Ovary (tissue), 9 donors: ENCODE results near the gene NUBPL. TPM values are rescaled to one million over a fixed set of nuclear protein-coding genes. Genes with fewer than 3 reads are reported as not detected.

ENCODE experiments used
- DNase-seq, 5 donors: peaks; one replicate each; pipeline ENCODE4 v3.0.0-alpha.2; 2019 to 2020
- H3K27ac ChIP-seq, 2 donors: fragments of 200-600 bp; one replicate each; pipeline versions ENCODE4 v1.5.1 to v1.8.0; 2019 to 2022
- H3K27me3 ChIP-seq: fragments of 200-600 bp; one replicate; pipeline ENCODE4 v1.8.0; 2022
- H3K36me3 ChIP-seq: fragments of 200-600 bp; sonication (generic); one replicate; pipeline ENCODE4 v1.5.1; 2019
- H3K4me1 ChIP-seq: one replicate; pipeline ENCODE4 v1.8.1; 2013; ENCODE audit warnings: mild to moderate bottlenecking, moderate library complexity; ENCODE audit not compliant: insufficient read depth
- H3K4me3 ChIP-seq: fragments of 200-600 bp; sonication (generic); one replicate; pipeline ENCODE4 v1.5.1; 2017
- H3K9me3 ChIP-seq, 2 donors: fragments of 200-600 bp in 1 of 2; sonication (generic) in 1 of 2; one replicate each; pipeline versions ENCODE4 v1.5.1 to v1.8.1; 2013 to 2019; ENCODE audit warnings: mild to moderate bottlenecking in 1 of 2, moderate library complexity in 1 of 2
- EP300 ChIP-seq: sonication (generic); formaldehyde crosslinking; IDR thresholded peaks from one replicate; pipeline ENCODE4 v1.6.1; 2017; ENCODE audit warnings: antibody characterized with exemption
- POLR2A ChIP-seq: fragments of 450-650 bp; IDR thresholded peaks from one replicate; pipeline ENCODE4 v1.6.1; 2017; ENCODE audit warnings: antibody characterized with exemption, mild to moderate bottlenecking, moderate library complexity
- WGBS, 3 donors: extraction: QIAGEN DNeasy Blood & Tissue Kit in 1 of 3; methylation state at CpG; one replicate each; pipeline versions ENCODE4 v1.1.5 to v1.1.7; 2013 to 2017; 5-methylcytosine and 5-hydroxymethylcytosine counted together
- intact Hi-C, 4 donors: fragments of 100-400 bp; cut with DNase I; formaldehyde crosslinking; loops; one replicate each; pipeline versions ENCODE4 v1.11.0 to v1.15.1; 2022 to 2023
- polyA plus RNA-seq, 2 donors: library from polyadenylated mRNA; stranded (reverse); fragments of 200-250 nt in 1 of 2; fragments of 350-450 nt in 1 of 2; fragmentation: Illumina TruSeq in 1 of 2; extraction: RNeasy Lipid Tissue Mini Kit (QIAGEN cat#74804) in 1 of 2; gene quantifications; one replicate each; pipeline ENCODE4 v1.2.3, GENCODE V29; 2013 to 2014
- total RNA-seq, 7 donors: library from RNA; depleted of rRNA in 2 of 7; stranded (reverse); fragments of >200 nt in 2 of 7; fragmentation: NEBNext Ultra II Directional in 3 of 7; extraction: Animal tissue kit (Norgen Biotek cat#: 25700) in 3 of 7; gene quantifications; one replicate each; pipeline versions ENCODE4 v1.1.0 to v1.2.4, GENCODE V29; 2016 to 2023
- TF ChIP-seq, protein P1 (sequence below), 3 donors: fragments of 450-650 bp in 2 of 3; fragments of 200-600 bp in 1 of 3; IDR thresholded peaks; one replicate each; pipeline versions ENCODE4 v1.5.1 to v1.8.0; 2016 to 2022; ENCODE audit warnings: antibody characterized with exemption in 3 of 3, mild to moderate bottlenecking in 1 of 3
- donor health status: DM: no; HTN: no; CAD: no; lungs with moderate emphysema.
- donor health status: DM: no; HTN: no; CAD: no.
- donor health status: Bipolar disorder and iron deficiency.
- donor health status: DM: yes; HTN: yes; CAD: no.
- donor health status: DM: no; HTN: no; CAD: no.
- donor health status: DM: yes; HTN: yes; CAD: no.

The NUBPL gene
- total and polyA plus RNA-seq, 9 donors = 5.8 to 17.6 (median 14.0) TPM

DNA sequence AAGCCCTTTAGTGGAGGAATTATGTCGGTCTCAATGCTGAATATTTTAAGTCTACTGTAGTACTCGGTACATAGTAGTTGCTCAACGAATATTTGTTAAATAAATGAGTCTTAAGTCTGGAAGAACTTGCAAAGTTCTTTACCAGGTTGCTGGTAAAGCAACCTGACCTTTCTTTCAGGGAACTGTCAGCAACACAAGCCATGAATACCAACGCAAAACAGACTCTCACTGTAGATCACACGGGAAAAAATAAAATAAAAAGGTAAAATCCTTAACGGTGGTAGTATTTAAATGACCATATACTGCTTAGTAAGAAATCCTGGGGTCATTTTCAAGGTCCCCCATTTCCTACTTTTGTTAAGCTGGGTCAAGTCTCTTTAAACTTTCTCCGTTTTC, 447 bp upstream of the NUBPL start:
- TF ChIP-seq EP300 (no peak), POLR2A (no peak)
- TF ChIP-seq, protein P1, sequence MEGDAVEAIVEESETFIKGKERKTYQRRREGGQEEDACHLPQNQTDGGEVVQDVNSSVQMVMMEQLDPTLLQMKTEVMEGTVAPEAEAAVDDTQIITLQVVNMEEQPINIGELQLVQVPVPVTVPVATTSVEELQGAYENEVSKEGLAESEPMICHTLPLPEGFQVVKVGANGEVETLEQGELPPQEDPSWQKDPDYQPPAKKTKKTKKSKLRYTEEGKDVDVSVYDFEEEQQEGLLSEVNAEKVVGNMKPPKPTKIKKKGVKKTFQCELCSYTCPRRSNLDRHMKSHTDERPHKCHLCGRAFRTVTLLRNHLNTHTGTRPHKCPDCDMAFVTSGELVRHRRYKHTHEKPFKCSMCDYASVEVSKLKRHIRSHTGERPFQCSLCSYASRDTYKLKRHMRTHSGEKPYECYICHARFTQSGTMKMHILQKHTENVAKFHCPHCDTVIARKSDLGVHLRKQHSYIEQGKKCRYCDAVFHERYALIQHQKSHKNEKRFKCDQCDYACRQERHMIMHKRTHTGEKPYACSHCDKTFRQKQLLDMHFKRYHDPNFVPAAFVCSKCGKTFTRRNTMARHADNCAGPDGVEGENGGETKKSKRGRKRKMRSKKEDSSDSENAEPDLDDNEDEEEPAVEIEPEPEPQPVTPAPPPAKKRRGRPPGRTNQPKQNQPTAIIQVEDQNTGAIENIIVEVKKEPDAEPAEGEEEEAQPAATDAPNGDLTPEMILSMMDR (IDR thresholded peaks at IDR 0.05) = no peak
- H3K9me3 ChIP-seq = no peaks in the 10 kb centered on the region
- peak overlapping the region in 1 of 2 donors; percentile 51 for H3K27ac ChIP-seq
- no peaks in the 10 kb centered on the region for H3K36me3 ChIP-seq
- H3K27me3 ChIP-seq = no peaks in the 10 kb centered on the region
- H3K4me1 ChIP-seq = no peaks in the 10 kb centered on the region
- WGBS, 3 donors = 42 to 48% (median 44%) methylated on average over 7 of the region's 7 CpGs
- peak overlapping the region; percentile 87 for H3K4me3 ChIP-seq
- intact Hi-C loops = no loop called here
- no peak for DNase-seq

DNA sequence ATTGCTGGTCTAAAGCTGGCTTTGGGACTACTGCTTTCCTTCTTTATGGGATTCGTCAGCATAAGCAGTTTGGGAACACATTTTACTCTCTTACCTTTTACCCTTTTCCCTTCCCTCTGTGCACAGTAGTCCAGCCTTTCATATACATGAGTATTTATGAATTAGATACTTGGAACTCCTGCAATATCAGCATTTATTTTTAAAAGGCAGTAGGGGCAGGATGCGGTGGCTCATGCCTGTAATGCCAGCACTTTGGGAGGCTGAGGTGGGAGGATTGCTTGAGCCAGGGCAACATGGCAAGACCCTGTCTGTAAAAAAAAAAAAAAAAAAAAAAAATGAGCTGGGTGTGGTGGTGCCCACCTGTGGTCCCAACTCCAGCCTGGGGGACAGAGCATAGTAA, 3.0 kb downstream of the NUBPL start:
- no peak for DNase-seq
- no peaks in the 10 kb centered on the region for H3K9me3 ChIP-seq
- 92 to 95% (median 92%) methylated on average over 2 of the region's 2 CpGs for WGBS, 3 donors
- H3K36me3 ChIP-seq = no peaks in the 10 kb centered on the region
- intact Hi-C loops = no loop called here
- H3K4me1 ChIP-seq = no peaks in the 10 kb centered on the region
- no peak overlapping the region for H3K4me3 ChIP-seq
- no peak overlapping the region for H3K27ac ChIP-seq
- no peaks in the 10 kb centered on the region for H3K27me3 ChIP-seq
- no peak for TF ChIP-seq EP300
- TF ChIP-seq, protein P1 (IDR thresholded peaks at IDR 0.05) = no peak
- no peak for TF ChIP-seq POLR2A

DNA sequence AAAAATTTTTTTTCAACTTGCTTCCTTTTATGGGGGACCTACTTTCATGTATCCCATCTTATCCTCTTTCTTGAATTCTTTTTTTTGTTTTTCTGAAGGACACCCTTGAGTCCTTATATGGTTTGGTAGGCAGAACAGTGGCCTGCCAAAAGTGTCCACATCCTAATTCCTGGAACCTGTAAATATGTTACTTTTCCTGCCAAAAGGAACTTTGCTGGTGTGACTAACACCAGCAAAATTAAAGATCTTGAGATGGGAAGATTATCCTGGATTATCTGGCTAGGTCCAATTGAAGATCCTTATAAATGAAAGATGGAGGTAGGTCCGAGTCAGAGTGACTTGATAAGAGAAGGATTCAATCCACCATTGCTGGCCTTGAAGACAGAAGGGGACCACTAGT, 5.3 kb downstream of the NUBPL start:
- Histone ChIP-seq H3K27ac (no peak overlapping the region), H3K4me1 (no peaks in the 10 kb centered on the region), H3K36me3 (no peaks in the 10 kb centered on the region), H3K4me3 (no peak overlapping the region), H3K27me3 (no peaks in the 10 kb centered on the region), H3K9me3 (no peaks in the 10 kb centered on the region)
- 44 to 95% (median 93%) methylated on average over 1 of the region's 1 CpG for WGBS, 3 donors
- intact Hi-C loops = no loop called here
- DNase-seq = no peak
- TF ChIP-seq, protein P1 (IDR thresholded peaks at IDR 0.05) = no peak
- TF ChIP-seq POLR2A (no peak), EP300 (no peak)

DNA sequence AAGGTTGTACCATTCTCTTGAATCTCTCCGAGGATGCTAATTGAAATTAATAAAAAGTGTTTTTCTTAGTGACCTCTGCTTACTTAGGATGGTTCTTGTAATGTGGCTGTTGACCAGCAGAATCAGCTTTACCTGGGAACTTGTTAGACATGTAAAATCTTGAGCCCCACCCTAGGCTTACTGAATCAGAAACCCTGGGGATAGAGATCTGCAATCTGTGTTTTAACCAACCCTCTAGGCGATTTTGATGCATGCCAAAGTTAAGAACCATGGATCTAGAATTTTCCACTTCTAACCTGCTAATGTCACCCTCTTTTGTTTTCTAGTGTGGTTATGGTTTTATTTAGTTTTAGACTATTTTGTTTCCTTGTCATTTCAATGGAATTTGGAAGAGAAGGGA, 6.5 kb downstream of the NUBPL start:
- no peaks in the 10 kb centered on the region for H3K4me1 ChIP-seq
- intact Hi-C loops = no loop called here
- 84 to 94% (median 91%) methylated on average over 2 of the region's 2 CpGs for WGBS, 3 donors
- no peaks in the 10 kb centered on the region for H3K36me3 ChIP-seq
- no peak overlapping the region for H3K4me3 ChIP-seq
- H3K27me3 ChIP-seq = no peaks in the 10 kb centered on the region
- no peak for DNase-seq
- H3K9me3 ChIP-seq = no peaks in the 10 kb centered on the region
- no peak for TF ChIP-seq EP300
- TF ChIP-seq, protein P1 (IDR thresholded peaks at IDR 0.05) = no peak
- no peak for TF ChIP-seq POLR2A
- peak overlapping the region in 1 of 2 donors; percentile 33 for H3K27ac ChIP-seq
